Right lobe of liver (tissue), 6 donors: ENCODE measurements around the gene CALHM6. TPM values are rescaled to one million over a fixed set of nuclear protein-coding genes. Genes with fewer than 3 reads are reported as not detected.
A peak's percentile ranks its signal among the peaks of the same experiment; 100 is the strongest.

Source experiments
- ATAC-seq, 4 donors: fragments of 200-7000 bp; cut with Tn5 transposase; one replicate each; pipeline ENCODE4 v1.9.1; 2020; ENCODE audit warnings: mild to moderate bottlenecking in 4 of 4, moderate library complexity in 4 of 4
- DNase-seq, 3 donors: peaks; one replicate each; pipeline ENCODE4 v3.0.0-alpha.2; 2020
- H3K27ac ChIP-seq, 3 donors: fragments of 200-600 bp; one replicate each; pipeline ENCODE4 v1.8.0; 2022
- H3K27me3 ChIP-seq, 2 donors: fragments of 200-600 bp; one replicate each; pipeline ENCODE4 v1.8.0; 2022
- H3K36me3 ChIP-seq, 4 donors: fragments of 200-600 bp; sonication (generic) in 1 of 4; one replicate each; pipeline versions ENCODE4 v1.5.1 to v1.8.0; 2017 to 2022; ENCODE audit warnings: control low read depth in 1 of 4
- H3K4me1 ChIP-seq, 4 donors: fragments of 200-600 bp; sonication (generic) in 1 of 4; one replicate each; pipeline versions ENCODE4 v1.5.1 to v1.8.0; 2017 to 2022; ENCODE audit warnings: control low read depth in 1 of 4
- H3K4me3 ChIP-seq, 3 donors: fragments of 200-600 bp; one replicate each; pipeline ENCODE4 v1.8.0; 2022
- H3K9me3 ChIP-seq, 4 donors: fragments of 200-600 bp; sonication (generic) in 1 of 4; one replicate each; pipeline versions ENCODE4 v1.5.1 to v1.8.0; 2017 to 2022; ENCODE audit warnings: control low read depth in 1 of 4
- CTCF ChIP-seq, 4 donors: fragments of 200-600 bp in 3 of 4; fragments of 450-650 bp in 1 of 4; IDR thresholded peaks; one replicate each; pipeline versions ENCODE4 v1.5.1 to v1.8.0; 2016 to 2022; ENCODE audit warnings: antibody characterized with exemption in 4 of 4, mild to moderate bottlenecking in 2 of 4
- POLR2A ChIP-seq: fragments of 450-650 bp; IDR thresholded peaks from one replicate; pipeline ENCODE4 v1.6.1; 2017; ENCODE audit warnings: antibody characterized with exemption, mild to moderate bottlenecking
- WGBS: methylation state at CpG from one replicate; pipeline ENCODE4 v1.1.6; 2018; ENCODE audit warnings: low coverage, low lambda C conversion rate; ENCODE audit not compliant: insufficient coverage; ENCODE audit errors: missing lambda C conversion rate; 5-methylcytosine and 5-hydroxymethylcytosine counted together
- intact Hi-C, 2 donors: fragments of 100-400 bp; cut with DNase I; formaldehyde crosslinking; loops; one replicate each; pipeline versions ENCODE4 v1.11.2 to v1.14.1; 2022
- long read RNA-seq: library from polyadenylated mRNA; unstranded; transcript quantifications from one replicate; pipeline ENCODE4 v2.0.0, GENCODE V29; 2019
- total RNA-seq, 6 experiments: library from RNA; depleted of rRNA in 2 of 6; stranded (reverse); fragments of >200 nt in 2 of 6; fragmentation: NEBNext Ultra II Directional in 3 of 6; extraction: Animal tissue kit (Norgen Biotek cat#: 25700) in 3 of 6; gene quantifications; one replicate each; pipeline versions ENCODE4 v1.1.0 to v1.2.4, GENCODE V29; 2016 to 2023
- donor health status: DM: no; HTN: yes; CAD: no.
- donor health status: DM: no; HTN: no; CAD: no.
- donor health status: DM: no; HTN: no; CAD: no.
- donor health status: DM: no; HTN: yes; CAD: no.
- donor health status: DM: no; HTN: yes; CAD: no.

CALHM6 gene
- 1 to 10 TPM; 1.4 to 7.8 (median 3.5) TPM for total RNA-seq
- long read RNA-seq: 0 reads

DNA sequence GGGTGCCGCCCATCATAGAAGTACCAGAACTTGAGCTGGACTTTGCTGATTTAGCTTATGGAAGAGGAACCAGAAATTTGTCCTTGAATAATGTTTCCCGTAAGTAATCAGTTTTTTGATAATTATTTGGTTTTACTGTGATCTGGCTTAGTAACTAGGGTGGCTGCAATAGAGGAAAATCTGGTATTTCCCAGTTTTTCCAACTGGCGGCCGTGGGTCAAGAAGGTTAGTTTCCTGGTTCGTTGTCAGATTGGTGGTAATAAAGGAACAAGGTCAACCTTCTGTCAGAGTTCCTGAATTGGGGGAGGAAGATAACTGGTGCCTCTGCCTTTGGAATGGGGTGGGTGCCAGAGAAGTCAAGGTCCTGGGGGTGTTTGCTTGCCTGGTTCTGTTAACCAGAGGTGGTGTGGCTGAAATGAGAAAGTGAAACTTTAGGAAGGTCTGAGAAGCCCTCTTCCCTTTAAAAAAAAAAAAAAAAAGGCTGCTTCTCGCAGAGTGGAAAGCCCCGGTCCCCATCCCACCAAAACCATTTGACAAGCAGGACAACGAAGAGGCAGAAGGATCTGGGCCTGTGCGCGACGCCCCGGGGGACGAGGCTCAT, at the start of gene CALHM6:
Gene CALHM6, plus strand, starts transcription at position 45 of the 601 bp plus-strand sequence. Its CDS starts 555 bp downstream, at position 600.
- ATAC-seq (peak; percentile 39 to 56 (median 53)), DNase-seq (peak in 1 of 3 donors; percentile 39)
- H3K36me3 ChIP-seq: no peaks in the 10 kb centered on the region
- intact Hi-C loops: no loop called here
- H3K27ac ChIP-seq: peak within 1 kb of the TSS; percentile 54 to 57 (median 54)
- H3K4me3 ChIP-seq: peak within 1 kb of the TSS; percentile 43 to 51 (median 43)
- peaks cover 0 to 8% (median 2%) of the 10 kb centered on the region in 4 donors for H3K4me1 ChIP-seq
- H3K9me3 ChIP-seq: no peaks in the 10 kb centered on the region
- no peak for TF ChIP-seq CTCF (IDR thresholded peaks at IDR 0.05)
- TF ChIP-seq POLR2A: no peak
- 40% methylated on average over 12 of the region's 13 CpGs for WGBS
- H3K27me3 ChIP-seq: no peaks in the 10 kb centered on the region

DNA sequence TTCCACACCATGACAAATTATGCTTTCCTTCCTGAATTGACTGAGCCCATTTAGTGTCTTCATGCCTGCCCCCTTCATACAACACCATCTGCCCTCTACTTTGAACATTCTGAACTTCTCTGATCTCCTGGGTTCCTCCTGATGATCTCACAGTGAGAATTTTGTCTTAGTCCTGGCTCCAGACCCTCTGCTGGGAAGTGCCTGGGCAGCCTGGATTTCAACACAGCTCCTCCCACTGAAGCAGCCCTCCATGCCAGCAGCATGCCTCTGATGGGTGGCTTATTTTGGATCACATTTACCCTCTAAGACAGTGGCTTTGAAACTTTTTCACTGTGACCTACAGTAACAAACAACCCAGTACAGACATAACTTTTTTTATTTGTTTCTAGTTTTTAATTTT, 48.9 kb upstream of the CALHM6 start:
- Histone ChIP-seq H3K9me3 (no peaks in the 10 kb centered on the region), H3K27me3 (no peaks in the 10 kb centered on the region), H3K4me3 (no peak overlapping the region), H3K36me3 (no peaks in the 10 kb centered on the region), H3K4me1 (no peaks in the 10 kb centered on the region), H3K27ac (no peak overlapping the region)
- peak in 1 of 4 donors; percentile 26 for ATAC-seq
- no peak for TF ChIP-seq CTCF (IDR thresholded peaks at IDR 0.05)
- no peak for TF ChIP-seq POLR2A
- intact Hi-C loops: no loop called here
- DNase-seq: no peak

DNA sequence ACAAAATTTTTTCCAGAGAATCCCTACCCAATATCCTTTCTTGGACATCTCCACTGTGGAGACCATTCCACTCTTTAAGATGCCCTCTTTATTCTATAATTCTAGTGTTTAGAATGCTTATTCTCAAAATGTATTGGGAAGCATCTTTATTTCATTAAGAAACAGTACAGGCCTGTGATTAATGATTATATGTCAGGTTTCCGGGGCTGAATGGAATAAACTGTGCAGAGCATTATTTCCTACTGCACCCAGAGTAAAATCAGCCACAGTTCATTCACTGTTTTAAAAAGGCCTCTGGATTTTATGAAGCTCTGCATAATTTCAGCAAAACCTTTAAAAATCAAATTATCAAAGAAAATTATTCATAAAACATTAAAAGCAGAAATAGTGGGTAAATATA, 47.8 kb upstream of the CALHM6 start:
- H3K4me1 ChIP-seq: peaks cover 0 to 8% (median 0%) of the 10 kb centered on the region in 4 donors
- TF ChIP-seq POLR2A (no peak), CTCF (IDR thresholded peaks at IDR 0.05) (no peak)
- 69% methylated on average over 1 of the region's 1 CpG for WGBS

DNA sequence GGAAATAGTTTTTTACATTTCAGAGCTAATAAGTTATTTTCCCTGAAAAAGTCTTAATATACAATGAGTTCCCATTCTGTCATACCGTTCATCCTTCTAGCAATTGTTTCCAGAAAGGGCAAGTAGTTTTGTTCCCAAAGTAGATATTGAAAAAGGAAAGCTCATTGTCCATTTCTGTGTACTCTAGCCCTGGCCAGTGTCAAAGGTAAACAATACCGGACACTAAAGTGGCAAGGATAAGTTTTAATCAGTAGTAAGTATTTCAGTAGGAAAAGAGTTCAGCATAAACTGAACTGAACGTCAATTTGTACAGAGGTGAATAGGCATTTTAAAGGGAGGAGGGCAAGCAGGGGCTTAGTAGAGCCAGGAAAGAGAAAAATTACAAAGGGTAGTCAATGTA, 43.5 kb upstream of the CALHM6 start:
- H3K4me1 ChIP-seq: peaks cover 0 to 8% (median 0%) of the 10 kb centered on the region in 4 donors
- ATAC-seq: peak; percentile 54 to 75 (median 73)
- H3K36me3 ChIP-seq: no peaks in the 10 kb centered on the region
- no peak for TF ChIP-seq CTCF (IDR thresholded peaks at IDR 0.05)
- TF ChIP-seq POLR2A: no peak
- H3K27me3 ChIP-seq: no peaks in the 10 kb centered on the region
- H3K4me3 ChIP-seq: no peak overlapping the region
- DNase-seq: no peak
- 15% methylated on average over 3 of the region's 3 CpGs for WGBS
- no peaks in the 10 kb centered on the region for H3K9me3 ChIP-seq
- intact Hi-C loops: no loop called here
- no peak overlapping the region for H3K27ac ChIP-seq

More for the DNA sequence above, 47.8 kb upstream of the CALHM6 start:
- H3K27me3 ChIP-seq: no peaks in the 10 kb centered on the region
- no peaks in the 10 kb centered on the region for H3K9me3 ChIP-seq
- intact Hi-C loops: no loop called here
- no peak for ATAC-seq
- no peak overlapping the region for H3K27ac ChIP-seq
- no peaks in the 10 kb centered on the region for H3K36me3 ChIP-seq
- no peak overlapping the region for H3K4me3 ChIP-seq
- DNase-seq: no peak
